Activated T-cell treated with anti-CD3 and anti-CD28 coated beads for 48 hours (primary cell): ENCODE results near the gene ACTR5.

Experiments
- DNase-seq: peaks from one replicate; pipeline ENCODE4 v3.0.0-alpha.2; 2020; ENCODE audit warnings: low read depth

Gene ACTR5

GRCh38 chr20:38728911-38729642 lies 19.2 kb upstream of the ACTR5 start:
- DNase-seq, result no peak

GRCh38 chr20:38729767-38730166 lies 18.5 kb upstream of the ACTR5 start:
- no peak for DNase-seq

GRCh38 chr20:38730167-38730988 lies 17.9 kb upstream of the ACTR5 start:
- DNase-seq, result no peak

GRCh38 chr20:38730989-38731737 lies 17.1 kb upstream of the ACTR5 start:
- peak; percentile 75 for DNase-seq

GRCh38 chr20:38731738-38732113 lies 16.5 kb upstream of the ACTR5 start:
- DNase-seq, result no peak

- DNase-seq, result no peak
These were observed 15.3 kb upstream of the ACTR5 start for GRCh38 chr20:38732981-38733380.

- DNase-seq, result no peak
These were observed 13.1 kb upstream of the ACTR5 start for GRCh38 chr20:38735172-38735571.

GRCh38 chr20:38737887-38738286 lies 10.4 kb upstream of the ACTR5 start:
- no peak for DNase-seq

GRCh38 chr20:38745757-38746156 lies 2.5 kb upstream of the ACTR5 start:
- no peak for DNase-seq

- no peak for DNase-seq
These were observed 664 bp upstream of the ACTR5 start for GRCh38 chr20:38747495-38748096.

GRCh38 chr20:38748861-38749149 lies 545 bp downstream of the ACTR5 start:
- no peak for DNase-seq

- DNase-seq, result no peak
These were observed 3.2 kb downstream of the ACTR5 start for GRCh38 chr20:38751360-38751976.

- no peak for DNase-seq
These were observed 3.8 kb downstream of the ACTR5 start for GRCh38 chr20:38752029-38752428.

GRCh38 chr20:38754924-38755323 lies 6.7 kb downstream of the ACTR5 start:
- no peak for DNase-seq

GRCh38 chr20:38755324-38755910 lies 7.2 kb downstream of the ACTR5 start:
- DNase-seq, result no peak

GRCh38 chr20:38757145-38757775 lies 9.0 kb downstream of the ACTR5 start:
- DNase-seq, result no peak

GRCh38 chr20:38759106-38759505 lies 10.8 kb downstream of the ACTR5 start:
- DNase-seq, result no peak

- DNase-seq, result no peak
These were observed 12.7 kb downstream of the ACTR5 start for GRCh38 chr20:38760978-38761377.

- DNase-seq, result no peak
These were observed 13.9 kb downstream of the ACTR5 start for GRCh38 chr20:38762174-38762573.

- DNase-seq, result no peak
These were observed 15.4 kb downstream of the ACTR5 start for GRCh38 chr20:38763616-38764015.
